NCI-H446 treated with DMSO at 0.1 percent for 48 hours (cell line): Measurements from ENCODE around the gene PAFAH1B1.
"Not testable (repeated sequence)": the region's sequence is repeated elsewhere in the genome, so short reads cannot be mapped to it uniquely, and the experiment has no call there.

Source experiments
- DNase-seq: peaks from one replicate; lab custom pipeline; 2025; lab: John Stamatoyannopoulos, UW

Gene PAFAH1B1

GRCh38 chr17:2635675-2636074 is 42.2 kb downstream of the PAFAH1B1 start:
- no peak for DNase-seq

- no peak for DNase-seq
Observed at GRCh38 chr17:2636169-2636930, 42.9 kb downstream of the PAFAH1B1 start.

GRCh38 chr17:2637422-2637821 is 44.0 kb downstream of the PAFAH1B1 start:
- no peak for DNase-seq

GRCh38 chr17:2644971-2645370 is 51.5 kb downstream of the PAFAH1B1 start:
- DNase-seq, result no peak

GRCh38 chr17:2647957-2648356 is 54.5 kb downstream of the PAFAH1B1 start:
- no peak for DNase-seq

- no peak for DNase-seq
Observed at GRCh38 chr17:2649191-2649590, 55.7 kb downstream of the PAFAH1B1 start.

- DNase-seq, result not testable (repeated sequence)
Observed at GRCh38 chr17:2652911-2653310, 59.5 kb downstream of the PAFAH1B1 start.

- DNase-seq, result no peak
Observed at GRCh38 chr17:2655546-2655945, 62.1 kb downstream of the PAFAH1B1 start.

- no peak for DNase-seq
Observed at GRCh38 chr17:2656283-2656682, 62.8 kb downstream of the PAFAH1B1 start.

- DNase-seq, result not testable (repeated sequence)
Observed at GRCh38 chr17:2659337-2659736, 65.9 kb downstream of the PAFAH1B1 start.

- not testable (repeated sequence) for DNase-seq
Observed at GRCh38 chr17:2660410-2660809, 67.0 kb downstream of the PAFAH1B1 start.

GRCh38 chr17:2672026-2672425 is 78.6 kb downstream of the PAFAH1B1 start:
- no peak for DNase-seq

- not testable (repeated sequence) for DNase-seq
Observed at GRCh38 chr17:2679247-2679646, 85.8 kb downstream of the PAFAH1B1 start.

- no peak for DNase-seq
Observed at GRCh38 chr17:2680961-2681360, 87.5 kb downstream of the PAFAH1B1 start.

GRCh38 chr17:2681650-2682049 is 88.2 kb downstream of the PAFAH1B1 start:
- DNase-seq, result no peak

GRCh38 chr17:2682176-2682938 is 88.9 kb downstream of the PAFAH1B1 start:
- DNase-seq, result no peak

- DNase-seq, result no peak
Observed at GRCh38 chr17:2683912-2684311, 90.5 kb downstream of the PAFAH1B1 start.

GRCh38 chr17:2684549-2684948 is 91.1 kb downstream of the PAFAH1B1 start:
- no peak for DNase-seq

- no peak for DNase-seq
Observed at GRCh38 chr17:2685696-2686095, 92.2 kb downstream of the PAFAH1B1 start.

- no peak for DNase-seq
Observed at GRCh38 chr17:2687074-2687418, 93.6 kb downstream of the PAFAH1B1 start.

GRCh38 chr17:2688351-2689342 is 95.2 kb downstream of the PAFAH1B1 start:
- DNase-seq, result no peak
